HG02981 (cell line): ENCODE results near the gene ZNF892.
"Not testable (repeated sequence)": the region's sequence is repeated elsewhere in the genome, so short reads cannot be mapped to it uniquely, and the experiment has no call there.

Source experiments
- ATAC-seq: cut with Tn5 transposase; IDR thresholded peaks from one replicate; pipeline ENCODE4 v1.9.1; 2021; ENCODE audit warnings: mild to moderate bottlenecking, moderate library complexity; ENCODE audit not compliant: unreplicated experiment

ZNF892 gene

GRCh38 chr2:95220449-95220848 is 13.1 kb downstream of the ZNF892 start:
- ATAC-seq: no peak

GRCh38 chr2:95225658-95226057 is 18.3 kb downstream of the ZNF892 start:
- ATAC-seq: no peak

- no peak for ATAC-seq
These were observed 24.4 kb downstream of the ZNF892 start for GRCh38 chr2:95231723-95232122.

- no peak for ATAC-seq
These were observed 24.9 kb downstream of the ZNF892 start for GRCh38 chr2:95232232-95232631.

- ATAC-seq: no peak
These were observed 27.0 kb downstream of the ZNF892 start for GRCh38 chr2:95234286-95234785.

GRCh38 chr2:95234816-95235215 is 27.5 kb downstream of the ZNF892 start:
- ATAC-seq: no peak

- no peak for ATAC-seq
These were observed 30.8 kb downstream of the ZNF892 start for GRCh38 chr2:95238131-95238530.

GRCh38 chr2:95240091-95240490 is 32.8 kb downstream of the ZNF892 start:
- ATAC-seq: no peak

- ATAC-seq: no peak
These were observed 33.2 kb downstream of the ZNF892 start for GRCh38 chr2:95240556-95240955.

- not testable (repeated sequence) for ATAC-seq
These were observed 34.8 kb downstream of the ZNF892 start for GRCh38 chr2:95242084-95242483.
